GM12878 (cell line): ENCODE measurements around the gene FAM161B. TPM values are rescaled to one million over a fixed set of nuclear protein-coding genes. Genes with fewer than 3 reads are reported as not detected.

Experiments used
- ATF7 ChIP-seq: fragments of 450-650 bp; IDR thresholded peaks from 2 replicates; pipeline ENCODE4 v1.6.1; 2016; ENCODE audit warnings: low read depth, mild to moderate bottlenecking
- CBFB ChIP-seq: IDR thresholded peaks from 2 replicates; pipeline ENCODE4 v1.6.1; 2016; ENCODE audit warnings: antibody characterized with exemption, low read depth
- CHD2 ChIP-seq: IDR thresholded peaks from 2 replicates; pipeline ENCODE4 v1.6.1; 2011; ENCODE audit warnings: low read depth, low read length, improper control_type of control experiment, borderline replicate concordance
- DPF2 ChIP-seq: fragments of 450-650 bp; IDR thresholded peaks from 2 replicates; pipeline ENCODE4 v1.6.1; 2017; ENCODE audit warnings: mild to moderate bottlenecking
- EED ChIP-seq: sonication (generic); IDR thresholded peaks from 2 replicates; pipeline ENCODE4 v1.6.1; 2016; ENCODE audit warnings: antibody characterized with exemption, low read depth
- ETV6 ChIP-seq, 2 experiments: fragments of 450-650 bp in 1 of 2; IDR thresholded peaks in 1 of 2; conservative IDR thresholded peaks in 1 of 2; 2 replicates each; pipeline ENCODE4 v1.6.1; 2014; ENCODE audit warnings: antibody characterized with exemption in 1 of 2, borderline replicate concordance in 1 of 2, low read depth in 1 of 2, mild to moderate bottlenecking in 1 of 2, moderate library complexity in 1 of 2
- EZH2 ChIP-seq: IDR thresholded peaks from 2 replicates; pipeline ENCODE4 v1.6.1; 2012; ENCODE audit warnings: low read depth, mild to moderate bottlenecking, control low read depth, inconsistent platforms, low read length, borderline replicate concordance; ENCODE audit not compliant: control insufficient read depth
- HCFC1 ChIP-seq: fragments of 150-350 bp; IDR thresholded peaks from 2 replicates; pipeline ENCODE4 v1.6.1; 2014; ENCODE audit warnings: low read length
- HDAC2 ChIP-seq: fragments of 200-600 bp; sonication (generic); IDR thresholded peaks from 2 replicates; pipeline ENCODE4 v1.6.1; 2017
- HDGF ChIP-seq: fragments of 450-650 bp; IDR thresholded peaks from 2 replicates; pipeline ENCODE4 v1.6.1; 2016; ENCODE audit warnings: antibody characterized with exemption
- KAT2A ChIP-seq: conservative IDR thresholded peaks from 2 replicates; pipeline ENCODE4 v1.6.1; 2011; ENCODE audit warnings: low read depth, low read length; ENCODE audit not compliant: control insufficient read depth
- MYC ChIP-seq: IDR thresholded peaks from 2 replicates; pipeline ENCODE4 v1.6.1; 2011; ENCODE audit warnings: mild to moderate bottlenecking, low read length, moderate library complexity, inconsistent platforms; ENCODE audit not compliant: insufficient read depth, insufficient replicate concordance, insufficient read length, severe bottlenecking
- NFIC ChIP-seq: IDR thresholded peaks from 2 replicates; pipeline ENCODE4 v1.6.1; 2012; ENCODE audit warnings: low read depth, mild to moderate bottlenecking, inconsistent platforms, low read length, moderate library complexity
- RUNX3 ChIP-seq: IDR thresholded peaks from 2 replicates; pipeline ENCODE4 v1.6.1; 2012; ENCODE audit warnings: low read length, inconsistent platforms
- SIX5 ChIP-seq: IDR thresholded peaks from 2 replicates; pipeline ENCODE4 v1.6.1; 2011; ENCODE audit warnings: mild to moderate bottlenecking, low read depth, low read length, moderate library complexity; ENCODE audit not compliant: severe bottlenecking
- SMC3 ChIP-seq: IDR thresholded peaks from 2 replicates; pipeline ENCODE4 v1.6.1; 2011; ENCODE audit warnings: low read length, improper control_type of control experiment, borderline replicate concordance
- SREBF2 ChIP-seq: IDR thresholded peaks from 2 replicates; pipeline ENCODE4 v1.6.1; 2012; ENCODE audit warnings: mild to moderate bottlenecking, low read length
- SRF ChIP-seq, 2 experiments: IDR thresholded peaks; 2 replicates each; pipeline ENCODE4 v1.6.1; 2011; ENCODE audit warnings: low read depth in 2 of 2, low read length in 2 of 2, mild to moderate bottlenecking in 1 of 2, moderate library complexity in 1 of 2
- SUPT20H ChIP-seq: IDR thresholded peaks from 2 replicates; pipeline ENCODE4 v1.6.1; 2011; ENCODE audit warnings: low read depth, mild to moderate bottlenecking, low read length, moderate library complexity, borderline replicate concordance; ENCODE audit not compliant: control insufficient read depth
- SUZ12 ChIP-seq: fragments of 200-600 bp; sonication (generic); IDR thresholded peaks from one replicate; pipeline ENCODE4 v1.6.1; 2018; ENCODE audit warnings: antibody characterized with exemption, mild to moderate bottlenecking; ENCODE audit not compliant: unreplicated experiment
- TCF7 ChIP-seq: IDR thresholded peaks from 2 replicates; pipeline ENCODE4 v1.6.1; 2014; ENCODE audit warnings: antibody characterized with exemption, borderline replicate concordance
- YY1 ChIP-seq: IDR thresholded peaks from 2 replicates; pipeline ENCODE4 v1.6.1; 2011; ENCODE audit warnings: low read depth, mild to moderate bottlenecking, low read length
- ZNF217 ChIP-seq: fragments of 450-650 bp; IDR thresholded peaks from 2 replicates; pipeline ENCODE4 v1.6.1; 2017; ENCODE audit warnings: antibody characterized with exemption, mild to moderate bottlenecking
- ZSCAN29 ChIP-seq: fragments of 450-650 bp; IDR thresholded peaks from 2 replicates; pipeline ENCODE4 v1.6.1; 2017; ENCODE audit warnings: mild to moderate bottlenecking, moderate library complexity
- polyA plus RNA-seq, 11 experiments: library from polyadenylated mRNA; depleted of rRNA in 4 of 11; unstranded in 6 of 11; stranded (reverse) in 5 of 11; fragments of >200 nt; fragmentation: Nextera tagmentation in 4 of 11; fragmentation: Illumina TruSeq in 1 of 11; extraction: Ambion mirVana in 4 of 11; extraction: Trizol in 1 of 11; gene quantifications; 1 replicate in 1 of 11; 2 replicates in 10 of 11; pipeline versions ENCODE4 v1.2.1 to v1.2.3, GENCODE V29; 2011 to 2016; ENCODE audit warnings: inconsistent platforms in 2 of 11, missing spikeins in 2 of 11, low read depth in 1 of 11
- total RNA-seq, 4 experiments: library from RNA; depleted of rRNA in 3 of 4; stranded (reverse); fragments of >200 nt in 3 of 4; fragmentation: Illumina TruSeq in 1 of 4; extraction: Trizol in 1 of 4; gene quantifications; 2 replicates each; pipeline versions ENCODE4 v1.2.1 to v1.2.3, GENCODE V29; 2013 to 2021
- TF ChIP-seq, protein P1 (sequence below): IDR thresholded peaks from 2 replicates; pipeline ENCODE4 v1.6.1; 2012; ENCODE audit warnings: low read depth, low read length, improper control_type of control experiment
- TF ChIP-seq, protein P2 (sequence below): IDR thresholded peaks from 2 replicates; pipeline ENCODE4 v1.6.1; 2012; ENCODE audit warnings: low read depth, low read length, improper control_type of control experiment
- TF ChIP-seq, protein P3 (sequence below): IDR thresholded peaks from 2 replicates; pipeline ENCODE4 v1.6.1; 2011; ENCODE audit warnings: low read depth, mild to moderate bottlenecking, low read length, moderate library complexity, borderline replicate concordance; ENCODE audit errors: extremely low read depth

FAM161B gene
- total and polyA plus RNA-seq, 10 of the 15 experiments (the other 5 are each of a cell fraction or from before 2014, with no cell fraction given), result 0.33 to 1.2 (median 0.86) TPM

DNA sequence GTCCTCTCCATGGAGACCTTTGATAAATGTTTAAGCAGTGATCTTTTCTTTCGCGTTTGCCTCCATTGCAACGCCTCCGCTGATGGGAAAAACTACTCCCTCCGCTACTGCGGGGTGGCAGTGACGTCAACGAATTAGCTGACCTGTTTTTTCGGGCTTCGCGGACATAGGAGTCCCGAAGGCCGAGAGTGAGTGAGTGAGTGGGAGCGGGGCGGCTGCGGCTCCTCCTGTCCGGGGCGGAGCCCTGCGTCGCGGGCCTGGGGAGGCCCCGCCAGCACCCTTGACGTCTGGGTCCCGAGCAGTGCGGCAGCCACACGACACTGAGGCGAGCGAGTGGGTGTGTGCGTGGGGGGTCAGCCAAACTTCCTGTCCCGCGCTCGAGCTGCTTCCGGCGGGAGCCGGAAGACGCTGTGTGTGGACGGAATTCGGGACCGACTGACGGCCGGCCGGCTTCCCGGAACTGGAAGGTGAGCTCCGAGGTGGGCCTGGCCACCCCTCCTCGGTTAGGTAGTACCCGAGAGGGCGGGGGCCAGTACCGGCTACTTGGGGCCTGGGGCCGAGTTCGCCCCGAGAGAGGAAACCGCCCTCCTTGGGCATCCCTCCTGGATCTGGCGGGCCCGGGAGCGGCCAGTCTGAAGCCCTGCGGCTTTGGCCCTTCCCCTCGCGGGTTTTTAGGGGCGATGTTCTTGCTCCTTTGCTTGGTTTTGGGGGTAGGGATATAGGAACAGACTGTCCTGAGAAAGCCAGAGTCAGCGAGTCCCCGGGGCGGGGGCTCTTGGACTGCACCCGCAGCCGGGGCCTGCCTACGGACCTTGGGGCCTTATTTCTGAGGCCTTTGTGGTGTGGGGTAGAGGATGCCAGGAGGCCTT is 63.2 kb downstream of the FAM161B start, which contains the start of gene ZNF410 (continued):
- TF ChIP-seq MYC (no peak), HCFC1 (peak; percentile 64), ETV6 (conservative IDR thresholded peaks at IDR 0.05 in 1 of 2, IDR thresholded peaks at IDR 0.05 in 1 of 2; ENCODE audit: borderline replicate concordance in 1 of 2, low read depth in 1 of 2) (peak; percentile 73 to 97; a peak in 2 of 4 replicates), CHD2 (peak; percentile 81; the same call in 1 of the 2 replicates), RUNX3 (peak; percentile 73), SRF (IDR thresholded peaks at IDR 0.05; ENCODE audit: low read depth in 2 of 2, low read length in 2 of 2) (no peak), YY1 (peak; percentile 45), SIX5 (peak; percentile 39), ZSCAN29 (0 out of 2 replicates have a peak, but pooled peaks have one; percentile 43), ATF7 (peak; percentile 96), EED (peak; percentile 71), TCF7 (no peak), SUPT20H (no peak), HDGF (peak; percentile 75; the same call in 1 of the 2 replicates), DPF2 (peak; percentile 89), SREBF2 (peak; percentile 28), SMC3 (no peak), KAT2A (no peak), EZH2 (no peak), HDAC2 (no peak), ZNF217 (no peak), NFIC (peak; percentile 67; the same call in 1 of the 2 replicates), CBFB (no peak; the same call in 1 of the 2 replicates), SUZ12 (no peak)
- TF ChIP-seq, protein P1, sequence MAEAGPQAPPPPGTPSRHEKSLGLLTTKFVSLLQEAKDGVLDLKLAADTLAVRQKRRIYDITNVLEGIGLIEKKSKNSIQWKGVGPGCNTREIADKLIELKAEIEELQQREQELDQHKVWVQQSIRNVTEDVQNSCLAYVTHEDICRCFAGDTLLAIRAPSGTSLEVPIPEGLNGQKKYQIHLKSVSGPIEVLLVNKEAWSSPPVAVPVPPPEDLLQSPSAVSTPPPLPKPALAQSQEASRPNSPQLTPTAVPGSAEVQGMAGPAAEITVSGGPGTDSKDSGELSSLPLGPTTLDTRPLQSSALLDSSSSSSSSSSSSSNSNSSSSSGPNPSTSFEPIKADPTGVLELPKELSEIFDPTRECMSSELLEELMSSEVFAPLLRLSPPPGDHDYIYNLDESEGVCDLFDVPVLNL, result peak; percentile 45; the same call in 1 of the 2 replicates
- TF ChIP-seq, protein P2, sequence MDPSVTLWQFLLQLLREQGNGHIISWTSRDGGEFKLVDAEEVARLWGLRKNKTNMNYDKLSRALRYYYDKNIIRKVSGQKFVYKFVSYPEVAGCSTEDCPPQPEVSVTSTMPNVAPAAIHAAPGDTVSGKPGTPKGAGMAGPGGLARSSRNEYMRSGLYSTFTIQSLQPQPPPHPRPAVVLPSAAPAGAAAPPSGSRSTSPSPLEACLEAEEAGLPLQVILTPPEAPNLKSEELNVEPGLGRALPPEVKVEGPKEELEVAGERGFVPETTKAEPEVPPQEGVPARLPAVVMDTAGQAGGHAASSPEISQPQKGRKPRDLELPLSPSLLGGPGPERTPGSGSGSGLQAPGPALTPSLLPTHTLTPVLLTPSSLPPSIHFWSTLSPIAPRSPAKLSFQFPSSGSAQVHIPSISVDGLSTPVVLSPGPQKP, result peak; percentile 89
- TF ChIP-seq, protein P3, sequence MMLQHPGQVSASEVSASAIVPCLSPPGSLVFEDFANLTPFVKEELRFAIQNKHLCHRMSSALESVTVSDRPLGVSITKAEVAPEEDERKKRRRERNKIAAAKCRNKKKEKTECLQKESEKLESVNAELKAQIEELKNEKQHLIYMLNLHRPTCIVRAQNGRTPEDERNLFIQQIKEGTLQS, result no peak
